Fibroblast of lung (primary cell): ENCODE measurements around the gene MRPS12.

Experiments used
- CTCF ChIP-seq, 2 donors: IDR thresholded peaks in 1 of 2; conservative IDR thresholded peaks in 1 of 2; 1 replicate in 1 of 2; 2 replicates in 1 of 2; pipeline ENCODE4 v1.5.1; 2011 to 2012; ENCODE audit warnings: low read length in 2 of 2, control low read depth in 1 of 2, inconsistent platforms in 1 of 2, low read depth in 1 of 2, mild to moderate bottlenecking in 1 of 2
- EZH2 ChIP-seq: IDR thresholded peaks from 2 replicates; pipeline ENCODE4 v1.5.1; 2012; ENCODE audit warnings: low read length, control low read depth, mild to moderate bottlenecking; ENCODE audit errors: missing control alignments

- TF ChIP-seq CTCF (conservative IDR thresholded peaks at IDR 0.05 in 1 of 2, IDR thresholded peaks at IDR 0.05 in 1 of 2; ENCODE audit: low read depth in 1 of 2, low read length in 2 of 2): no peak
- no peak for TF ChIP-seq EZH2
Observed at GRCh38 chr19:38918526-38918925, 12.2 kb upstream of the MRPS12 start.
